Measurements from ENCODE around the gene EML4. TPM values are rescaled to one million over a fixed set of nuclear protein-coding genes. Genes with fewer than 3 reads are reported as not detected.
A peak's percentile ranks its signal among the peaks of the same experiment; 100 is the strongest.

EML4 gene
- total RNA-seq, 1 experiment from 2014 or later: 31.2 TPM

DNA sequence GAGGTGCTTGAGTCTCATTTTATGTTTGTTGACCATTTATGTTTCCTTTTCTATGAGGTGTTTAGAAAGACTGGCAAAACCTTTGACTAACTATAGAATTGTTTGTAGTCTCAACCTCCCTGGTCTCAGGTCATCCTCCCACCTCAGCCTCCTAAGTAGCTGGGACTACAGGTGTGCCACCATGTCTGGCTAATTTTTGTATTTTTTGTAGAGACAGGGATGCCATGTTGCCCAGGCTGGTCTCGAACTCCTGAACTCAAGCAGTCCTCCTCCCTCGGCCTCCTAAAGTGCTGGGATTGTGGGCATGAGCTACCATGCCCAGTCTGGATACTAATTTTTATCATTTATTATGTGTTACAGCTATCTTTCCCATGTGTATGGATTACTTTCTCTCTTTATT is 67.8 kb downstream of the EML4 start:
- H3K27me3 Mint-ChIP-seq (ENCODE audit: insufficient read depth, unreplicated experiment): no peaks in the 10 kb centered on the region
- ChIA-PET POLR2A (interaction anchor here (0.9 kb wide), 1 partner anchor 141 kb away, joined by 3 read pairs; no protein-coding TSS in a partner anchor), CTCF (interaction anchor here (1.6 to 8.4 kb wide), 3 partner anchors 137 to 368 kb away, joined by 6 to 222 read pairs (median 38); no protein-coding TSS in a partner anchor)
- no peak overlapping the region for H3K27ac Mint-ChIP-seq (ENCODE audit: low read depth, unreplicated experiment)
- no peak overlapping the region for H3K4me3 Mint-ChIP-seq (ENCODE audit: unreplicated experiment)
- intact Hi-C loops (cut with micrococcal nuclease): no loop called here
- TF ChIP-seq, protein P1, sequence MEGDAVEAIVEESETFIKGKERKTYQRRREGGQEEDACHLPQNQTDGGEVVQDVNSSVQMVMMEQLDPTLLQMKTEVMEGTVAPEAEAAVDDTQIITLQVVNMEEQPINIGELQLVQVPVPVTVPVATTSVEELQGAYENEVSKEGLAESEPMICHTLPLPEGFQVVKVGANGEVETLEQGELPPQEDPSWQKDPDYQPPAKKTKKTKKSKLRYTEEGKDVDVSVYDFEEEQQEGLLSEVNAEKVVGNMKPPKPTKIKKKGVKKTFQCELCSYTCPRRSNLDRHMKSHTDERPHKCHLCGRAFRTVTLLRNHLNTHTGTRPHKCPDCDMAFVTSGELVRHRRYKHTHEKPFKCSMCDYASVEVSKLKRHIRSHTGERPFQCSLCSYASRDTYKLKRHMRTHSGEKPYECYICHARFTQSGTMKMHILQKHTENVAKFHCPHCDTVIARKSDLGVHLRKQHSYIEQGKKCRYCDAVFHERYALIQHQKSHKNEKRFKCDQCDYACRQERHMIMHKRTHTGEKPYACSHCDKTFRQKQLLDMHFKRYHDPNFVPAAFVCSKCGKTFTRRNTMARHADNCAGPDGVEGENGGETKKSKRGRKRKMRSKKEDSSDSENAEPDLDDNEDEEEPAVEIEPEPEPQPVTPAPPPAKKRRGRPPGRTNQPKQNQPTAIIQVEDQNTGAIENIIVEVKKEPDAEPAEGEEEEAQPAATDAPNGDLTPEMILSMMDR (IDR thresholded peaks at IDR 0.05; ENCODE audit: unreplicated experiment): no peak
- no peak for DNase-seq (ENCODE audit: unreplicated experiment)
- no peaks in the 10 kb centered on the region for H3K4me1 Mint-ChIP-seq (ENCODE audit: insufficient read depth, unreplicated experiment)
- H3K9me3 Mint-ChIP-seq (ENCODE audit: unreplicated experiment): no peaks in the 10 kb centered on the region
- no peaks in the 10 kb centered on the region for H3K36me3 Mint-ChIP-seq (ENCODE audit: insufficient read depth, unreplicated experiment)
- BruUV-seq (replicated peaks): no TSS peak

DNA sequence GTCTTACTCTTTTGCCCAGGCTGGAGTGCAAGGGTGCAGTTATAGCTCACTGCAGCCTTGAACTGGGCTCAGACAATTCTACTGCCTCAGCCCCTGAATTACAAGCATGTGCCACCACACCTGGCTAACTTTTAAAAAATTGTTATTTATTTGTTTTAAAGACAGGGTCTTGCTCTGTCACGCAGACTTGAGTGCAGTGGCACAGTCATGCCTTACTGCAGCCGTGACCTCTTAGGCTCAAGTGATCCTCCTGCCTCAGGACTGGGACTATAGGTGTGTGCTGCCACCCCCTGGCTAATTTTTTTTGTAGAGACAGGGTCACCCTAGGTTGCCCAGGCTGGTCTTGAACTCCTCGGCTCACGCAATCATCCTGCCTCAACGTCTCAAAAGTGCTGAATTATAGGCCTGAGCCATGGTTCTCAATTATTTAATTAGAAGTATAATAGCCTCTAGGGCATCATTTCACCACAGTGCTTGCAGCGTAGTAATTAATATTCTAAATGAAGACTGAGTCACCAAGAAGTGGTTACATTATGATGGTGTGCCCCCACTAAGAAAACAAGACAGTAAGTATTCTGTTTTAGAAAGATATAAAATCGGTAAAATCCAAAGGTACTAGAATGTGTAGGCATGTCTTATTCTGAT is 69.6 kb downstream of the EML4 start:
- CTCF ChIA-PET: interaction anchor here (0.7 to 8.4 kb wide), 33 partner anchors 9 to 386 kb away, joined by 3 to 222 read pairs (median 4); no protein-coding TSS in a partner anchor
- POLR2A ChIA-PET: no interaction called here
- no peaks in the 10 kb centered on the region for H3K9me3 Mint-ChIP-seq (ENCODE audit: unreplicated experiment)
- no peak overlapping the region for H3K27ac Mint-ChIP-seq (ENCODE audit: low read depth, unreplicated experiment)
- H3K4me3 Mint-ChIP-seq (ENCODE audit: unreplicated experiment): no peak overlapping the region
- no TSS peak for BruUV-seq (replicated peaks)
- peak; percentile 65 for DNase-seq (ENCODE audit: unreplicated experiment)
- no peaks in the 10 kb centered on the region for H3K27me3 Mint-ChIP-seq (ENCODE audit: insufficient read depth, unreplicated experiment)
- H3K4me1 Mint-ChIP-seq (ENCODE audit: insufficient read depth, unreplicated experiment): no peaks in the 10 kb centered on the region
- H3K36me3 Mint-ChIP-seq (ENCODE audit: insufficient read depth, unreplicated experiment): no peaks in the 10 kb centered on the region
- TF ChIP-seq, protein P1 (IDR thresholded peaks at IDR 0.05; ENCODE audit: unreplicated experiment): peak; percentile 64
- intact Hi-C loops (cut with micrococcal nuclease): loop anchor here (1.0 kb wide), 1 partner anchor 142 kb away; no protein-coding TSS in a partner anchor

DNA sequence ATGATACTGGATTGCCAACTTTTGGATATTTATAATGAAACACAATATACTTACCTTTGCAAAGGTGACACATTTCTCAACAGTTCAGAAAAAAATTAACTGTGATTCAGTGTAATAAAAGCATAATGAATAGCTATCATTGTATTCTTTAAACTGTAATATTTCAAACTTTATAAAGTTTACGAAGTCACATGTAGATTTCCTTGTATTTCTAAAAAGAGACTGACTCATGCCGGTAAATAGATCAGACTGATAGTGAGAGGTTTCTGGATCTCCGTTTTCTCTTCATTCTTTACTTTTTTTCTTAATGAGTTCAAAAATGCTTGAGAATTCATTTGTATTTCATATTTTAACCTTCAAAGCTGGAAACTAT is 70.1 kb downstream of the EML4 start:
- Mint-ChIP-seq H3K36me3 (ENCODE audit: insufficient read depth, unreplicated experiment) (no peaks in the 10 kb centered on the region), H3K27me3 (ENCODE audit: insufficient read depth, unreplicated experiment) (no peaks in the 10 kb centered on the region), H3K4me3 (ENCODE audit: unreplicated experiment) (no peak overlapping the region), H3K27ac (ENCODE audit: low read depth, unreplicated experiment) (no peak overlapping the region), H3K9me3 (ENCODE audit: unreplicated experiment) (no peaks in the 10 kb centered on the region), H3K4me1 (ENCODE audit: insufficient read depth, unreplicated experiment) (no peaks in the 10 kb centered on the region)
- BruUV-seq (replicated peaks): no TSS peak
- TF ChIP-seq, protein P1 (IDR thresholded peaks at IDR 0.05; ENCODE audit: unreplicated experiment): no peak
- DNase-seq (ENCODE audit: unreplicated experiment): no peak
- POLR2A ChIA-PET: no interaction called here
- intact Hi-C loops (cut with micrococcal nuclease): no loop called here
- CTCF ChIA-PET: interaction anchor here (0.7 to 8.4 kb wide), 11 partner anchors 9 to 386 kb away, joined by 3 to 222 read pairs (median 5); no protein-coding TSS in a partner anchor

GRCh38 chr2:42239811-42240210 is 70.7 kb downstream of the EML4 start:
- CTCF ChIA-PET: interaction anchor here (0.7 to 8.4 kb wide), 10 partner anchors 9 to 386 kb away, joined by 3 to 222 read pairs (median 6); no protein-coding TSS in a partner anchor
- TF ChIP-seq, protein P1 (IDR thresholded peaks at IDR 0.05; ENCODE audit: unreplicated experiment): no peak
- no peak for DNase-seq (ENCODE audit: unreplicated experiment)
- intact Hi-C loops (cut with micrococcal nuclease): loop anchor here (5.0 kb wide), 1 partner anchor 373 kb away; no protein-coding TSS in a partner anchor
- no peak overlapping the region for H3K27ac Mint-ChIP-seq (ENCODE audit: low read depth, unreplicated experiment)
- POLR2A ChIA-PET: interaction anchor here (0.6 kb wide), 1 partner anchor 90 kb away, joined by 4 read pairs; no protein-coding TSS in a partner anchor
- no peak overlapping the region for H3K4me3 Mint-ChIP-seq (ENCODE audit: unreplicated experiment)
- no peaks in the 10 kb centered on the region for H3K4me1 Mint-ChIP-seq (ENCODE audit: insufficient read depth, unreplicated experiment)
- no peaks in the 10 kb centered on the region for H3K9me3 Mint-ChIP-seq (ENCODE audit: unreplicated experiment)
- no peaks in the 10 kb centered on the region for H3K36me3 Mint-ChIP-seq (ENCODE audit: insufficient read depth, unreplicated experiment)
- H3K27me3 Mint-ChIP-seq (ENCODE audit: insufficient read depth, unreplicated experiment): no peaks in the 10 kb centered on the region
- no TSS peak for BruUV-seq (replicated peaks)

Data from MCF 10A (cell line).